Esophagus squamous epithelium (tissue), 5 donors: ENCODE results near the gene SPDEF. TPM values are rescaled to one million over a fixed set of nuclear protein-coding genes. Genes with fewer than 3 reads are reported as not detected.

Experiments
- DNase-seq: peaks from one replicate; lab custom pipeline; 2025; lab: John Stamatoyannopoulos, UW
- H3K27ac ChIP-seq, 4 donors: fragments of 200-600 bp; sonication (generic); one replicate each; pipeline ENCODE4 v1.5.1; 2016 to 2019; ENCODE audit warnings: mild to moderate bottlenecking in 1 of 4
- H3K27me3 ChIP-seq, 4 donors: fragments of 200-600 bp; sonication (generic); 1 replicate in 3 of 4; 2 replicates in 1 of 4; pipeline versions ENCODE4 v1.5.1 to v1.6.0; 2017 to 2021; ENCODE audit warnings: antibody characterized with exemption in 1 of 4
- H3K36me3 ChIP-seq, 3 donors: fragments of 200-600 bp; sonication (generic); one replicate each; pipeline ENCODE4 v1.5.1; 2016 to 2019
- H3K4me1 ChIP-seq, 3 donors: fragments of 200-600 bp; sonication (generic); one replicate each; pipeline ENCODE4 v1.5.1; 2017 to 2019
- H3K4me3 ChIP-seq, 4 donors: fragments of 200-600 bp; sonication (generic); 1 replicate in 3 of 4; 2 replicates in 1 of 4; pipeline ENCODE4 v1.5.1; 2016 to 2019; ENCODE audit warnings: mild to moderate bottlenecking in 2 of 4, moderate library complexity in 1 of 4
- H3K9me3 ChIP-seq, 3 donors: fragments of 200-600 bp; sonication (generic); one replicate each; pipeline ENCODE4 v1.5.1; 2016 to 2019
- POLR2A ChIP-seq, 4 donors: fragments of 450-650 bp; IDR thresholded peaks; one replicate each; pipeline ENCODE4 v1.6.1; 2017; ENCODE audit warnings: antibody characterized with exemption in 4 of 4, mild to moderate bottlenecking in 4 of 4, moderate library complexity in 3 of 4
- WGBS, 2 donors: methylation state at CpG; one replicate each; pipeline ENCODE4 v1.1.5; 2018; 5-methylcytosine and 5-hydroxymethylcytosine counted together
- intact Hi-C: fragments of 100-400 bp; cut with DNase I; formaldehyde crosslinking; loops from one replicate; pipeline ENCODE4 v1.15.0; 2022
- total RNA-seq, 4 donors: library from RNA; depleted of rRNA; stranded (reverse); fragments of >200 nt; gene quantifications; one replicate each; pipeline ENCODE4 v1.1.0, GENCODE V29; 2016
- TF ChIP-seq, protein P1 (sequence below), 6 experiments: fragments of 450-650 bp in 4 of 6; fragments of 200-600 bp in 2 of 6; sonication (generic) in 2 of 6; IDR thresholded peaks; one replicate each; pipeline ENCODE4 v1.5.1; 2016 to 2019; ENCODE audit warnings: antibody characterized with exemption in 6 of 6, mild to moderate bottlenecking in 4 of 6, moderate library complexity in 4 of 6
- donor health status: DM: yes; HTN: yes; CAD: no.

The SPDEF gene
- total RNA-seq, 4 donors from 2014 or later, result 0.79 TPM; not detected in 3

DNA sequence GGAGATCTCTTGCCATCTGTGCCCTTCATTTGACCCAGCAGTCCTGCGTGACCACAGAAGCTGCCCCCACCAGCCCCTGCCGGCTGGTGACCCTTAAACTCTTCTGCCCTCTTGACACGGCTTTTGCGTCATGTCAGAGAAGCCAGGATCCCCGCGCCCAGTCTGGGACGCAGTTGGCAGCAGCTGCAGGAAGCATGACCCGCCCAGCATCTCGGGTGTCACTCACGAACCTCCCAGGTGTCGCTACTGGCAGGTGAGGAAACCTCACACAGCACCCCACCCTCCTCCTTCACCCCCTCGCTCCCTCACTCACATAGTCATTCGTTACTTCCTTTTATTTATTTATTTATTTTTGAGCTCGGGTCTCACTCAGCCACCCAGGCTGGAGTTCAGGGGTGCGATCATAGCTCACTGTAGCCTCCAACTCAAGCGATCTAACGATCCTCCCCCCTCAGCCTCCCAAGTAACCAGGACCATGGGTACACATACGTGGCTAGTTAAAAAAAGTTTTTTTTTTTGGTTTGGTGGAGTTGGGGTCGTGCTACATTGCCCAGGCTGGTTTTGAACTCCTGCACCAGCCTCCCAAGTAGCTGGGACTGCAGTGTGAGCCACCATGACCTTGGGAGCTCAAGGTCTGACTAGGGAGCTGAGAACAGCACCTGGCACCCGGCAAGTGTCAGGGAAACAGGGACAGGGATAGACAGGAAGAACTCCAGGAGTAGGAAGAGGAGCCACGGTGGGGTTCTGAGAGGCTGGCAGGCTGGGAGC lies 14.1 kb upstream of the SPDEF start:
- Histone ChIP-seq H3K27me3 (peaks cover 0 to 59% (median 0%) of the 10 kb centered on the region in 4 donors), H3K36me3 (no peaks in the 10 kb centered on the region), H3K4me3 (no peak overlapping the region), H3K9me3 (no peaks in the 10 kb centered on the region), H3K4me1 (no peaks in the 10 kb centered on the region), H3K27ac (no peak overlapping the region)
- DNase-seq, result no peak
- intact Hi-C loops, result no loop called here
- WGBS, 2 donors, result 64 to 65% methylated on average over 17 to 18 of the region's 21 CpGs
- TF ChIP-seq, protein P1, sequence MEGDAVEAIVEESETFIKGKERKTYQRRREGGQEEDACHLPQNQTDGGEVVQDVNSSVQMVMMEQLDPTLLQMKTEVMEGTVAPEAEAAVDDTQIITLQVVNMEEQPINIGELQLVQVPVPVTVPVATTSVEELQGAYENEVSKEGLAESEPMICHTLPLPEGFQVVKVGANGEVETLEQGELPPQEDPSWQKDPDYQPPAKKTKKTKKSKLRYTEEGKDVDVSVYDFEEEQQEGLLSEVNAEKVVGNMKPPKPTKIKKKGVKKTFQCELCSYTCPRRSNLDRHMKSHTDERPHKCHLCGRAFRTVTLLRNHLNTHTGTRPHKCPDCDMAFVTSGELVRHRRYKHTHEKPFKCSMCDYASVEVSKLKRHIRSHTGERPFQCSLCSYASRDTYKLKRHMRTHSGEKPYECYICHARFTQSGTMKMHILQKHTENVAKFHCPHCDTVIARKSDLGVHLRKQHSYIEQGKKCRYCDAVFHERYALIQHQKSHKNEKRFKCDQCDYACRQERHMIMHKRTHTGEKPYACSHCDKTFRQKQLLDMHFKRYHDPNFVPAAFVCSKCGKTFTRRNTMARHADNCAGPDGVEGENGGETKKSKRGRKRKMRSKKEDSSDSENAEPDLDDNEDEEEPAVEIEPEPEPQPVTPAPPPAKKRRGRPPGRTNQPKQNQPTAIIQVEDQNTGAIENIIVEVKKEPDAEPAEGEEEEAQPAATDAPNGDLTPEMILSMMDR (IDR thresholded peaks at IDR 0.05), result no peak
- TF ChIP-seq POLR2A (IDR thresholded peaks at IDR 0.05), result no peak

DNA sequence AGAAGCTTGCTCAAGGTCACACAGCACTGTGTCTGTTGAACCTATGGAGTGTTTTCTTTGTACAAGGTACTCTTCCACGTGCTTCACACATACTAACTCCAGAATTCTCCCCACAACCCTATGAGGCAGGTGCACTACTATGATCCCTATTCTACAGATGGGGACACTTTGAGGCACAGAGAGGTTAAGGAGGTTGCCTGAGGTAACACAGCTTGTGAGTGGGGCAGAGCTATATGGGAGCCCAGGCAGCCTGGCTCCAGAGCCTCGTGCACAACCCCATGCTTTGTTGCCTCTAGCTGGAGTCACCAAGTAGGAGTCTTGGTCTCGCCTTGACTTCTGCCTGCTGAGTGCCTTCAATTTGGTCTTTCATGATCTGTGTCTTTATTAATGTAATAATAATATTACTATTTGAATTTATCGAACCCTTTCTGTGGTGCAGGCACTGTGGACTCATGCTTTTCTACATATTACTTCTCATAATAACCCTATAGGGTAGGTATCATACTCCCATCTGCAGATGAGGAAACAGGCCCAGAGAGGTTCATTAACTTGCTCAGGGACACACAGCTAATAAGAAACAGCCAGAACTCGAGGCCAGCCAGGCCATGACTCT lies 13.3 kb upstream of the SPDEF start:
- H3K4me3 ChIP-seq, result no peak overlapping the region
- H3K9me3 ChIP-seq, result no peaks in the 10 kb centered on the region
- H3K36me3 ChIP-seq, result no peaks in the 10 kb centered on the region
- no peak overlapping the region for H3K27ac ChIP-seq
- no peaks in the 10 kb centered on the region for H3K4me1 ChIP-seq
- DNase-seq, result no peak
- H3K27me3 ChIP-seq, result peaks cover 0 to 65% (median 0%) of the 10 kb centered on the region in 4 donors
- 56 to 70% methylated on average over 4 to 5 of the region's 5 CpGs for WGBS, 2 donors
- intact Hi-C loops, result no loop called here
- TF ChIP-seq POLR2A (IDR thresholded peaks at IDR 0.05), result no peak
- TF ChIP-seq, protein P1 (IDR thresholded peaks at IDR 0.05), result no peak

GRCh38 chr6:34568341-34569201 lies 12.4 kb upstream of the SPDEF start:
- WGBS, 2 donors, result 50 to 69% methylated on average over 6 to 8 of the region's 12 CpGs
- Histone ChIP-seq H3K4me1 (no peaks in the 10 kb centered on the region), H3K27me3 (peaks cover 0 to 69% (median 0%) of the 10 kb centered on the region in 4 donors), H3K9me3 (no peaks in the 10 kb centered on the region), H3K36me3 (no peaks in the 10 kb centered on the region), H3K27ac (no peak overlapping the region), H3K4me3 (no peak overlapping the region)
- DNase-seq, result no peak
- TF ChIP-seq, protein P1 (IDR thresholded peaks at IDR 0.05), result no peak
- TF ChIP-seq POLR2A (IDR thresholded peaks at IDR 0.05), result no peak
- intact Hi-C loops, result no loop called here

- intact Hi-C loops, result no loop called here
These were observed 10.9 kb upstream of the SPDEF start for GRCh38 chr6:34566830-34567546.

More at GRCh38 chr6:34566830-34567546, 10.9 kb upstream of the SPDEF start:
- Histone ChIP-seq H3K4me1 (no peaks in the 10 kb centered on the region), H3K27me3 (peaks cover 0 to 73% (median 0%) of the 10 kb centered on the region in 4 donors), H3K9me3 (no peaks in the 10 kb centered on the region), H3K4me3 (no peak overlapping the region), H3K27ac (no peak overlapping the region), H3K36me3 (no peaks in the 10 kb centered on the region)
- no peak for TF ChIP-seq POLR2A (IDR thresholded peaks at IDR 0.05)
- TF ChIP-seq, protein P1 (IDR thresholded peaks at IDR 0.05), result no peak
- no peak for DNase-seq
- 61 to 68% methylated on average over 8 to 9 of the region's 14 CpGs for WGBS, 2 donors
